Type B pancreatic cell (in vitro differentiated cells): ENCODE data around the gene PPP1R13L. TPM values are rescaled to one million over a fixed set of nuclear protein-coding genes. Genes with fewer than 3 reads are reported as not detected.

ENCODE experiments used
- DNase-seq: peaks from one replicate; pipeline ENCODE4 v3.0.0; 2021; ENCODE audit warnings: mixed read lengths; ENCODE audit not compliant: unreplicated experiment; ENCODE audit errors: extremely low spot score
- H3K27ac Mint-ChIP-seq: 2 replicates; pipeline ENCODE4 v1.8.0; 2021; ENCODE audit warnings: mild to moderate bottlenecking, mixed read lengths
- H3K27me3 Mint-ChIP-seq: 2 replicates; pipeline ENCODE4 v1.8.0; 2021; ENCODE audit warnings: mixed read lengths
- H3K36me3 Mint-ChIP-seq: 2 replicates; pipeline ENCODE4 v1.8.0; 2021; ENCODE audit warnings: mixed read lengths
- H3K4me1 Mint-ChIP-seq: one replicate; pipeline ENCODE4 v1.8.0; 2021; ENCODE audit warnings: mixed read lengths; ENCODE audit not compliant: unreplicated experiment
- H3K4me3 Mint-ChIP-seq: 2 replicates; pipeline ENCODE4 v1.8.0; 2021; ENCODE audit warnings: mild to moderate bottlenecking, mixed read lengths
- H3K9me3 Mint-ChIP-seq: 2 replicates; pipeline ENCODE4 v1.8.0; 2021; ENCODE audit warnings: mixed read lengths
- CTCF ChIP-seq: fragments of 200-600 bp; sonication (generic); conservative IDR thresholded peaks from 2 replicates; pipeline ENCODE4 v1.5.0; 2021; ENCODE audit warnings: antibody characterized with exemption, mild to moderate bottlenecking
- total RNA-seq: library from RNA; stranded (reverse); gene quantifications from 2 replicates; pipeline ENCODE4 v1.2.1, GENCODE V29; 2021; ENCODE audit warnings: low replicate concordance

Gene PPP1R13L
- total RNA-seq, 1 donor from 2014 or later: 38.6 TPM

GRCh38 chr19:45362291-45362690 is 42.6 kb downstream of the PPP1R13L start:
- peaks cover 3% of the 10 kb centered on the region for H3K36me3 Mint-ChIP-seq
- TF ChIP-seq CTCF: no peak

DNA sequence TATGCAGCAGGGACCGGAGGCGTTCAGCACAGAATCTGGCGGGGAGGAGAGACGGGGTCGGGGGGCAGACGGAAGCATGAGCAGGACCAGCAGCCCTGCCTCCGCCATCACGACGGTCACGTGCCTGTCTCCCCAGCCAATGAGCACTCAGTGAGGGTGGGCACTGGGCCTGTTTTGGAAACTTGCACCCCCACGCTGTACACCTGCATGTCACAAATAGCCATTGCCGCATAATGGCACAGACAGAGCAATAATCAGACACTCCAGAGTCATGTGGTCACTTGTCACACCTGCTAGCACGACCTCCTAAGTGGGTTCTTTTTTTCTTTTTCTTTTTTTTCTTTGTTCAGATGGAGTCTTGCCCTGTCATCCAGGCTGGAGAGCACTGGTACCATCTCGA is 43.3 kb downstream of the PPP1R13L start:
- H3K4me1 Mint-ChIP-seq: no peaks in the 10 kb centered on the region
- H3K27ac Mint-ChIP-seq: no peak overlapping the region
- no peak for DNase-seq
- H3K27me3 Mint-ChIP-seq: no peaks in the 10 kb centered on the region
- H3K4me3 Mint-ChIP-seq: no peak overlapping the region
- no peaks in the 10 kb centered on the region for H3K9me3 Mint-ChIP-seq
- no peak for TF ChIP-seq CTCF
- H3K36me3 Mint-ChIP-seq: peaks cover 3% of the 10 kb centered on the region

More at GRCh38 chr19:45362291-45362690, 42.6 kb downstream of the PPP1R13L start:
- Mint-ChIP-seq H3K27me3 (no peaks in the 10 kb centered on the region), H3K27ac (no peak overlapping the region), H3K4me3 (no peak overlapping the region), H3K4me1 (no peaks in the 10 kb centered on the region), H3K9me3 (no peaks in the 10 kb centered on the region)
- no peak for DNase-seq

DNA sequence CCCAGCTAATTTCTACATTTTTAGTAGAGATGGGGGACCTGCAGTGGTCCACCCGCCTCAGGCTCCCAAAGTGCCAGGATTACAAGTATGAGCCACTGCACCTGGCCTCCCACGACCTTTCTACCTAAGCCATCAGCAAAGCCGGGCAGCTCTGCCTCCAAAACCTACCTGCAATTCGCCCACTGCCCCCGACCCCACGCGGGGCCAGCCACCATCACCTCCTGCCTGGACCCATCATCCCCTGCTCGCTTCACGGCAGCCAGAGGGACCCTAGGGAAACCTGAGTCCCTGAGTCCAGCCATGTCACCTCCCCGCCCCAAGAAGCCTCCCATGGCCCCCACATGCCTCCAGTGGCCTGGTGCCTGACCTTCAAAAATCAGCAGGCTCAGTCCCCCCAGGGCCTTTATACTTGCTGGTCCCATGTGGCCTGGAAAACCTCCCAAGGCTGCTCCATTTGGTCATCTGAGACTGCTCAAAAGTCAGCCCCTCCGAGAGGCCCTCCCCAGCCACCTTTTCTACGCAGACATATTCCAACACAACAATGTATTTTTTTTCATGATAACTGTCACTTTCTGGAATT is 46.6 kb downstream of the PPP1R13L start:
- TF ChIP-seq CTCF: no peak
- no peaks in the 10 kb centered on the region for H3K27me3 Mint-ChIP-seq
- H3K4me3 Mint-ChIP-seq: no peak overlapping the region
- H3K36me3 Mint-ChIP-seq: peaks cover 7% of the 10 kb centered on the region
- H3K4me1 Mint-ChIP-seq: no peaks in the 10 kb centered on the region
- DNase-seq: no peak
- H3K9me3 Mint-ChIP-seq: no peaks in the 10 kb centered on the region
- H3K27ac Mint-ChIP-seq: no peak overlapping the region

DNA sequence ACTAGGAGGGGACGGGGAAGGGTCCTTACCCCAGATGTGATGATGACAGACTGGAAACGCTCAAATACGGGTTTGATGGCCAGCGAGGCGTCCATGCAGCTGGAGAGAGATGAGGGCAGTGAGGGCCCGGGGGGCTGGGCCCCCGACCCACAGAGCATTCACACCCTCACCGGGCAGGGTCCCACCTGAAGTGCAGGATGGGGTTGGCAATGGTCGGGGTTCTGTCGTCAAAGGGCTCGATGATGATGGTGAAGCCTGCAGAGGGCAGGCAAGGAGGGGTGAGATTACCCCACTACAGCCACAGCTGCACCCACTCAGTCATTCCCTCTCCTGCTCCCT is 47.5 kb downstream of the PPP1R13L start:
- Mint-ChIP-seq H3K9me3 (no peaks in the 10 kb centered on the region), H3K36me3 (peaks cover 8% of the 10 kb centered on the region), H3K27me3 (no peaks in the 10 kb centered on the region), H3K4me3 (no peak overlapping the region), H3K27ac (no peak overlapping the region), H3K4me1 (no peaks in the 10 kb centered on the region)
- DNase-seq: no peak
- TF ChIP-seq CTCF: no peak

DNA sequence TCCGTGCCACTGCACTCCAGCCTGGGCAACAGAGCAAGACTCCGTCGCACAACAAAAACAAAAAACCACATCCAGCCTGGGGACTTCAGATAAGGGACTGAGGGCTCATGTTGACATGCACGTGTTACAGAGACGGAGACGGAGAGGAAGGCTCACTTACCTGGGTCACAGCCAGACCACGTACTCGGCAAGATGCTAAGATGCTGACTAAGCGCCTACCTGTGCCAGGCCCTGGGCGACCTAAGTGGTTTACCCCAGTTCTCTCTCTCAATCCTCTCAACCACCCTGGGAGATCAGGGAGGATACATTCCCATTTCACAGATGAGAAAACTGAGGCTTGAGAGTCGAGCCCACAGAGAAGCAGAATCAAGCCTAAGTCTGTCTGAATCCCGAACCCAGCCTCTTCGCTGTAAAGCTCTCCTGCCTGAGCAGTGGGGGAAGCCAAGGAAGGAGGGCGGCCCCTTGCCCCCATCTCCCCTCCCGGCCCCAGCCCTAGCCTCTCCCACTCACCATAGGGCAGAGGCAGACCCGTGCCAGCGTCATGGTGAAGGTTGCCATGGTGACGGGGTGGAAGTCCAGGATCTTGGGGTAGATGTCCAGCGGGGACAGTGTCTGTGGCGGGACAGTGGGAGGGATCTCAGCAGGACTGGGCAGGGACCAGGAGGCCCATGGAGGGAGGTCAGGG is 48.0 kb downstream of the PPP1R13L start:
- no peak for TF ChIP-seq CTCF
- H3K27ac Mint-ChIP-seq: no peak overlapping the region
- DNase-seq: no peak
- no peaks in the 10 kb centered on the region for H3K9me3 Mint-ChIP-seq
- peaks cover 8% of the 10 kb centered on the region for H3K36me3 Mint-ChIP-seq
- H3K4me3 Mint-ChIP-seq: no peak overlapping the region
- no peaks in the 10 kb centered on the region for H3K4me1 Mint-ChIP-seq
- no peaks in the 10 kb centered on the region for H3K27me3 Mint-ChIP-seq
